Measurements from ENCODE around the gene SAG. TPM values are rescaled to one million over a fixed set of nuclear protein-coding genes. Genes with fewer than 3 reads are reported as not detected.

The SAG gene
- total RNA-seq = not detected in 2 replicates

DNA sequence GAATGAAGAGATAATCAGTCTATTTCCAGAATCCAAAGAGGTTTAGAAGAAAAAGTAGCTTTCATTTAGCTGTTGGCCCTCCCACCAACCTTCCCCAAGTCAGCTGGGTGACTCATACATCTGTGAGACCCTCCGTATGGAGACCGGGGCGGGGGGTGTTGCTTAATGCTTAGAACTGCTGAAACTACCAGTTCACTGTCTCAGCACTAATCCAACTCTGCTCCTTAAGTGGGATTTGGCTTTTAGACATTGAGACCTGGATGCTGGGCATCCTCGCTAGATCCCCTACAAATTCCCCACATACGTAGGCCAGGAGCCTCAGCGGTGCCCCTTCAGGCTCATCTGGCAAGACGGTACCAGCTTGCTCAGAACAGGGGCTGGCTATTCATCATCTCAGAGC, at the start of gene SAG:
Gene SAG (plus strand): TSS at position 252 of the 400 bp plus-strand sequence. CDS start 1,374 bp downstream, outside the sequence.

DNA sequence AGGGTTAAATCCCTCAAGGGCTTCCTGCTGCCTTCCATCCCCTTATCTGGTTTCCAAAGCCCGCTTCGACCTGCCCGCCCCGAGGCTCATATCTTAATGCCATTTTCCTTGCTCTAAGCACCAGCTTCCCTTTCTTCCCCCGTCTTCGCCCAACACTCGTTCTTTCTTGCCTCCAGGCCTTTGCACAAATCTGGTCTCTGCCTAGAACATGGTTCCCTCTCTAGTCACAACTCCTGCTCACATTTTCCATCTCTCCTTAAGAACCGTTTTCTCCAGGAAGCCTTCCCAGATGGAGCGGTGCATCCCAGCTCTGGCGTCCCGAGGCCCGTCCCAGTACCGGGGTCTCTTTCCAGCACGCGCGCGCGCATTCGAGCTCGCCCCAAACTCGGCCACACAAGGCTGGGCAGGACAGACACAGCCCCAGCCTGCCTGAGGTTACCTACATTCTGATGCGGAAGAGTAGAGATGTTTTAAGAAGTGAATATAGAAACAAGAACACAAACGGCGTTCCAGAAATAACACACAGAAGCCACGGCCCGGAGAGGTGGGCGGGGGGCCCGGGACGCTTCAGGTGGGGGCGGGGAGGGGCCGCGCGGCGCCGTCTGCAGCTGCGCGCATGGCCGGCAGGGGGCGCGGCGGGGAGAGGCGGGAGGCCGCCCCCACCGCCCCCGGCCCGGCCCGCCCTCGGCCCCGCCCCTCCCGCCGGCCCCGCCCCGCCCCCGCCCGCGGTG, 46.3 kb downstream of the SAG start, which contains the start of gene DGKD:
Gene DGKD (plus strand): TSS at position 726 of the 731 bp plus-strand sequence. CDS start 25 bp downstream, outside the sequence.

Other genes with a start within 250 kb of the SAG start
- 0.65 and 1.0 TPM in 2 replicates for gene INPP5D, start 247.5 kb upstream of the SAG start, total RNA-seq
- 16.0 and 16.8 TPM in 2 replicates for gene ATG16L1, start 56.1 kb upstream of the SAG start, total RNA-seq
- 11.6 and 13.7 TPM in 2 replicates for gene DGKD, start 46.7 kb downstream of the SAG start, total RNA-seq